K562 (cell line): ENCODE results near the gene ITPRIP. TPM values are rescaled to one million over a fixed set of nuclear protein-coding genes. Genes with fewer than 3 reads are reported as not detected.

Experiments used
- ATAC-seq: fragments of 200-7000 bp; cut with Tn5 transposase; 3 replicates; pipeline ENCODE4 v1.9.1; 2020; ENCODE audit warnings: moderate library complexity
- BruUV-seq: library from RNA; stranded (reverse); fragments of 400-500 nt; replicated peaks from 2 replicates; lab custom pipeline; 2021; lab: Mats Ljungman, UMichigan
- CTCF ChIA-PET: fragments of 300-600 bp; formaldehyde crosslinking; extraction: SDS; loops from one replicate; lab custom pipeline; 2021; ENCODE audit warnings: low intra/inter-chr PET ratio; lab: Yijun Ruan, JAX
- POLR2A ChIA-PET: fragments of 300-600, 350-650 bp; sonication (Branson Sonifier 250); formaldehyde crosslinking; extraction: SDS; loops from one replicate; lab custom pipeline; 2021; ENCODE audit warnings: antibody characterized with exemption, inconsistent platforms; lab: Yijun Ruan, JAX
- DNase-seq, 4 experiments: peaks; one replicate each; pipeline versions ENCODE4 v3.0.0 to v3.0.0-alpha.2; 2011 to 2018; ENCODE audit warnings: low spot score in 3 of 4, mixed read lengths in 3 of 4; ENCODE audit errors: extremely low read depth in 1 of 4
- FAIRE-seq: peaks from 2 replicates; lab custom pipeline; 2011; peaks lifted over from hg19 to GRCh38; lab: Jason Lieb, UNC
- H2AFZ ChIP-seq: 2 replicates; pipeline ENCODE4 v1.6.0; 2011; ENCODE audit warnings: low read depth, low read length, control low read depth, inconsistent platforms
- H3K27ac ChIP-seq: fragments of 200-600 bp; 3 replicates; pipeline ENCODE4 v1.8.0; 2011; ENCODE audit warnings: low read depth, mild to moderate bottlenecking, control low read depth, inconsistent platforms, low read length, moderate library complexity, mixed read lengths; ENCODE audit errors: extremely low read depth
- H3K27me3 ChIP-seq, 2 experiments: fragments of 300-600 bp in 1 of 2; 2 replicates in 1 of 2; 3 replicates in 1 of 2; pipeline versions ENCODE4 v1.6.0 to v1.8.0; 2011; ENCODE audit warnings: inconsistent platforms in 2 of 2, low read length in 2 of 2, mild to moderate bottlenecking in 1 of 2, mixed read lengths in 1 of 2, moderate library complexity in 1 of 2; ENCODE audit not compliant: control insufficient read depth in 2 of 2, insufficient read depth in 2 of 2
- H3K36me3 ChIP-seq: fragments of 300-600 bp; 3 replicates; pipeline ENCODE4 v1.8.0; 2011; ENCODE audit warnings: mild to moderate bottlenecking, low read length, inconsistent platforms; ENCODE audit not compliant: control insufficient read depth, insufficient read depth
- H3K4me1 ChIP-seq, 2 experiments: fragments of 200-600 bp in 1 of 2; replicated peaks in 1 of 2; 2 replicates in 1 of 2; 3 replicates in 1 of 2; pipeline versions ENCODE4 v1.5.1 to v1.8.0; 2011; ENCODE audit warnings: inconsistent platforms in 2 of 2, low read length in 2 of 2, mild to moderate bottlenecking in 1 of 2, mixed read lengths in 1 of 2, moderate library complexity in 1 of 2; ENCODE audit not compliant: control insufficient read depth in 2 of 2, insufficient read depth in 2 of 2
- H3K4me2 ChIP-seq: 2 replicates; pipeline ENCODE4 v1.6.1; 2011; ENCODE audit warnings: low read length, control low read depth, inconsistent platforms, mixed read lengths; ENCODE audit not compliant: insufficient read depth
- H3K4me3 ChIP-seq: fragments of 200-600 bp; sonication (generic), shearing (Covaris generic); 2 replicates; pipeline ENCODE4 v1.5.1; 2016; ENCODE audit warnings: control low read depth, inconsistent platforms
- H3K79me2 ChIP-seq: fragments of 200-600 bp; 3 replicates; pipeline ENCODE4 v1.8.0; 2011; ENCODE audit warnings: low read length, inconsistent platforms; ENCODE audit not compliant: control insufficient read depth, insufficient read depth
- H3K9ac ChIP-seq, 2 experiments: 2 replicates each; pipeline versions ENCODE4 v1.6.0 to v1.6.1; 2011; ENCODE audit warnings: low read depth in 2 of 2, low read length in 2 of 2, control low read depth in 1 of 2, inconsistent platforms in 1 of 2, mild to moderate bottlenecking in 1 of 2, mixed read lengths in 1 of 2; ENCODE audit not compliant: insufficient read depth in 1 of 2
- H3K9me1 ChIP-seq: one replicate; pipeline ENCODE4 v1.6.0; 2011; ENCODE audit warnings: inconsistent platforms, mild to moderate bottlenecking, low read length, moderate library complexity; ENCODE audit not compliant: control insufficient read depth, insufficient read depth
- H3K9me3 ChIP-seq: replicated peaks from 2 replicates; pipeline ENCODE4 v1.5.1; 2011; ENCODE audit warnings: low read depth, low read length, inconsistent platforms; ENCODE audit not compliant: control insufficient read depth, insufficient read depth
- H4K20me1 ChIP-seq: replicated peaks from 2 replicates; pipeline ENCODE4 v1.6.1; 2011; ENCODE audit warnings: low read length, inconsistent platforms, mixed read lengths; ENCODE audit not compliant: control insufficient read depth, insufficient read depth
- CBX2 ChIP-seq: fragments of 200-600 bp; sonication (generic); IDR thresholded peaks from one replicate; pipeline ENCODE4 v1.6.1; 2012; ENCODE audit warnings: mild to moderate bottlenecking, low read length, inconsistent platforms; ENCODE audit not compliant: insufficient read depth, poor library complexity, severe bottlenecking
- GABPB1 ChIP-seq: sonication (generic); formaldehyde crosslinking; IDR thresholded peaks from 2 replicates; pipeline ENCODE4 v1.8.0; 2022; ENCODE audit warnings: mild to moderate bottlenecking, missing genetic modification reagents
- HNRNPLL ChIP-seq: fragments of 200-400 bp; formaldehyde crosslinking; IDR thresholded peaks from 2 replicates; pipeline ENCODE4 v1.6.1; 2017; ENCODE audit warnings: low read length, low read depth, mild to moderate bottlenecking; ENCODE audit not compliant: poor library complexity, severe bottlenecking
- POLR2A ChIP-seq: fragments of 450-650 bp; conservative IDR thresholded peaks from 2 replicates; pipeline ENCODE4 v1.6.1; 2016
- POLR2AphosphoS2 ChIP-seq: IDR thresholded peaks from 2 replicates; pipeline ENCODE4 v1.6.1; 2012; ENCODE audit warnings: low read length, improper control_type of control experiment
- POLR2AphosphoS5 ChIP-seq: IDR thresholded peaks from 2 replicates; pipeline ENCODE4 v1.6.1; 2011; ENCODE audit warnings: mild to moderate bottlenecking, low read depth, low read length, moderate library complexity; ENCODE audit not compliant: control insufficient read depth, insufficient read depth
- POLR2G ChIP-seq: fragments of 200-400 bp; formaldehyde crosslinking; IDR thresholded peaks from 2 replicates; pipeline ENCODE4 v1.6.1; 2017; ENCODE audit warnings: low read depth, mild to moderate bottlenecking, antibody characterized with exemption, low read length, moderate library complexity
- SP2 ChIP-seq: IDR thresholded peaks from 2 replicates; pipeline ENCODE4 v1.6.1; 2011; ENCODE audit warnings: mild to moderate bottlenecking, low read depth, low read length, moderate library complexity; ENCODE audit not compliant: poor library complexity, severe bottlenecking; ENCODE audit errors: extremely low read depth
- SUPT5H ChIP-seq: fragments of 450-650 bp; IDR thresholded peaks from 2 replicates; pipeline ENCODE4 v1.6.1; 2016
- THRB ChIP-seq: fragments of 450-650 bp; formaldehyde crosslinking; conservative IDR thresholded peaks from 2 replicates; pipeline ENCODE4 v1.4.0; 2022; ENCODE audit warnings: mild to moderate bottlenecking, missing genetic modification characterization
- ZNF217 ChIP-seq: sonication (generic); formaldehyde crosslinking; IDR thresholded peaks from 2 replicates; pipeline ENCODE4 v1.8.0; 2022; ENCODE audit warnings: mild to moderate bottlenecking, missing genetic modification reagents
- ZNF395 ChIP-seq: fragments of 200-800 bp; sonication (Bioruptor generic); IDR thresholded peaks from 2 replicates; pipeline ENCODE4 v1.6.1; 2017; ENCODE audit warnings: missing genetic modification characterization, missing compliant biosample characterization
- ZNF699 ChIP-seq: fragments of 250-450 bp; sonication (Bioruptor Pico); IDR thresholded peaks from 2 replicates; pipeline ENCODE4 v1.8.0; 2021; ENCODE audit warnings: mild to moderate bottlenecking, moderate library complexity; ENCODE audit not compliant: insufficient replicate concordance
- WGBS: fragments of 100-300 bp; shearing (Covaris generic); methylation state at CpG from one replicate; pipeline ENCODE4 v1.1.6; 2016; ENCODE audit warnings: low coverage, mixed read lengths; ENCODE audit not compliant: insufficient coverage; ENCODE audit errors: missing lambda C conversion rate; 5-methylcytosine and 5-hydroxymethylcytosine counted together
- in situ Hi-C: fragments of 300-500 bp; cut with MboI; formaldehyde crosslinking; loops from 4 replicates; pipeline ENCODE4 v1.15.0; 2018; ENCODE audit warnings: inconsistent platforms, mixed read lengths
- intact Hi-C: fragments of 100-400 bp; cut with micrococcal nuclease; formaldehyde crosslinking; loops from 2 replicates; pipeline ENCODE4 v1.14.2; 2022
- polyA plus RNA-seq, 8 experiments: library from polyadenylated mRNA; depleted of rRNA in 4 of 8; stranded (reverse) in 5 of 8; unstranded in 3 of 8; fragments of >200 nt; fragmentation: Nextera tagmentation in 2 of 8; fragmentation: Illumina TruSeq in 1 of 8; extraction: Ambion mirVana in 2 of 8; extraction: Trizol in 1 of 8; gene quantifications; 2 replicates each; pipeline versions ENCODE4 v1.2.1 to v1.2.3, GENCODE V29; 2011 to 2014; ENCODE audit warnings: inconsistent platforms in 1 of 8, missing spikeins in 1 of 8
- total RNA-seq, 7 experiments: library from RNA; depleted of rRNA in 6 of 7; stranded (reverse); fragments of >200 nt in 6 of 7; fragmentation: Illumina TruSeq in 2 of 7; extraction: Trizol in 2 of 7; gene quantifications; 2 replicates each; pipeline versions ENCODE4 v1.2.1 to v1.2.3, GENCODE V29; 2011 to 2021; ENCODE audit warnings: low replicate concordance in 1 of 7

The ITPRIP gene
- total and polyA plus RNA-seq, 9 of the 15 experiments (the other 6 are each of a cell fraction or from before 2014, with no cell fraction given): 4.4 to 28.5 (median 10.9) TPM

- CTCF ChIA-PET: interaction anchor here (0.5 kb wide), 1 partner anchor 501 kb away, joined by 3 read pairs; no protein-coding TSS in a partner anchor
- H3K4me3 ChIP-seq: no peak overlapping the region
- 84% methylated on average over 15 of the region's 15 CpGs for WGBS
- FAIRE-seq (no peak), DNase-seq (no peak), ATAC-seq (peak; percentile 21)
- peaks cover 57% of the 10 kb centered on the region; the same call in 2 of the 3 replicates for H3K36me3 ChIP-seq
- no peaks in the 10 kb centered on the region for H3K9me3 ChIP-seq
- H2AFZ ChIP-seq: no peak overlapping the region
- H3K79me2 ChIP-seq: peaks cover 33% of the 10 kb centered on the region
- in situ Hi-C loops: loop anchor here (5.0 kb wide), 1 partner anchor 37 kb away; no protein-coding TSS in a partner anchor
- no peaks in the 10 kb centered on the region for H3K27me3 ChIP-seq
- TF ChIP-seq GABPB1: no peak
- no peak for TF ChIP-seq CBX2
- TF ChIP-seq ZNF699 (CRISPR knock-in tag): no peak
- no peak for TF ChIP-seq THRB (CRISPR knock-in tag)
- TF ChIP-seq POLR2AphosphoS5: 0 out of 2 replicates have a peak, but pooled peaks have one; percentile 25
- TF ChIP-seq HNRNPLL: no peak
- TF ChIP-seq POLR2AphosphoS2: peak; percentile 69
- TF ChIP-seq ZNF395: no peak
- no peak for TF ChIP-seq SP2
- TF ChIP-seq POLR2G: 0 out of 2 replicates have a peak, but pooled peaks have one; percentile 36
- TF ChIP-seq ZNF217: no peak
- peak; percentile 28; the same call in 1 of the 2 replicates for TF ChIP-seq SUPT5H
- peak; percentile 58; the same call in 1 of the 2 replicates for TF ChIP-seq POLR2A
- no peak overlapping the region for H3K27ac ChIP-seq
- POLR2A ChIA-PET: interaction anchor here (0.6 to 1.6 kb wide), 5 partner anchors 9 to 313 kb away, joined by 3 to 4 read pairs (median 4); no protein-coding TSS in a partner anchor
- no peak overlapping the region for H3K9ac ChIP-seq
- no peaks in the 10 kb centered on the region; a peak in 3 of 5 replicates for H3K4me1 ChIP-seq
- intact Hi-C loops: no loop called here
- H3K9me1 ChIP-seq: no peaks in the 10 kb centered on the region
- no peak overlapping the region for H3K4me2 ChIP-seq
- peaks cover 18% of the 10 kb centered on the region for H4K20me1 ChIP-seq
- BruUV-seq: no TSS peak
Measured at GRCh38 chr10:104309980-104310978, 28.0 kb downstream of the ITPRIP start.
